GM10847 (cell line): ENCODE results near the gene SYT15B.
"Not testable (repeated sequence)": the region's sequence is repeated elsewhere in the genome, so short reads cannot be mapped to it uniquely, and the experiment has no call there.

Experiments
- POLR2A ChIP-seq: IDR thresholded peaks from 2 replicates; pipeline ENCODE4 v1.6.1; 2011; ENCODE audit not compliant: insufficient read length; ENCODE audit errors: extremely low read depth

SYT15B gene

GRCh38 chr10:47763554-47764175, at the start of gene SYT15B:
SYT15B (minus strand) TSS chr10:47763592; CDS start chr10:47762640, 952 bp downstream.
- not testable (repeated sequence) for TF ChIP-seq POLR2A
